ENCODE data around the gene NFKB1. TPM values are rescaled to one million over a fixed set of nuclear protein-coding genes. Genes with fewer than 3 reads are reported as not detected.

The NFKB1 gene
- polyA plus RNA-seq, 1 experiment: 24.1 TPM

GRCh38 chr4:102598762-102599374, 97.7 kb downstream of the NFKB1 start:
- CTCF ChIA-PET: interaction anchor here (0.8 to 1.0 kb wide), 2 partner anchors 21 to 492 kb away, joined by 3 read pairs; no protein-coding TSS in a partner anchor
- Histone ChIP-seq H3K4me3 (ENCODE audit: low read depth, low read length) (no peak overlapping the region), H3K9me3 (ENCODE audit: control insufficient read depth, insufficient read depth, low read length) (no peaks in the 10 kb centered on the region), H3K27ac (ENCODE audit: low read depth, low read length) (no peak overlapping the region), H3K27me3 (ENCODE audit: control insufficient read depth, insufficient read depth, low read length) (no peaks in the 10 kb centered on the region)
- POLR2A ChIA-PET: interaction anchor here (0.6 kb wide), 1 partner anchor 113 kb away, joined by 3 read pairs; no protein-coding TSS in a partner anchor
- DNase-seq (ENCODE audit: low read depth, low spot score): no peak
- TF ChIP-seq CTCF (IDR thresholded peaks at IDR 0.05; ENCODE audit: low read depth, low read length): no peak

- POLR2A ChIA-PET: interaction anchor here (0.6 kb wide), 1 partner anchor 113 kb away, joined by 3 read pairs; no protein-coding TSS in a partner anchor
- Histone ChIP-seq H3K9me3 (ENCODE audit: control insufficient read depth, insufficient read depth, low read length) (no peaks in the 10 kb centered on the region), H3K4me3 (ENCODE audit: low read depth, low read length) (no peak overlapping the region), H3K27ac (ENCODE audit: low read depth, low read length) (no peak overlapping the region), H3K27me3 (ENCODE audit: control insufficient read depth, insufficient read depth, low read length) (no peaks in the 10 kb centered on the region)
- CTCF ChIA-PET: interaction anchor here (0.6 to 1.0 kb wide), 4 partner anchors 21 to 492 kb away, joined by 3 read pairs; no protein-coding TSS in a partner anchor
- DNase-seq (ENCODE audit: low read depth, low spot score): no peak
- TF ChIP-seq CTCF (IDR thresholded peaks at IDR 0.05; ENCODE audit: low read depth, low read length): no peak
Measured at GRCh38 chr4:102599455-102599854, 98.3 kb downstream of the NFKB1 start.

GRCh38 chr4:102599886-102600285, 98.7 kb downstream of the NFKB1 start:
- no peak overlapping the region for H3K27ac ChIP-seq (ENCODE audit: low read depth, low read length)
- POLR2A ChIA-PET: no interaction called here
- no peaks in the 10 kb centered on the region for H3K9me3 ChIP-seq (ENCODE audit: control insufficient read depth, insufficient read depth, low read length)
- no peak for DNase-seq (ENCODE audit: low read depth, low spot score)
- CTCF ChIA-PET: interaction anchor here (0.6 to 1.0 kb wide), 3 partner anchors 151 to 491 kb away, joined by 3 read pairs; no protein-coding TSS in a partner anchor
- TF ChIP-seq CTCF (IDR thresholded peaks at IDR 0.05; ENCODE audit: low read depth, low read length): no peak
- no peaks in the 10 kb centered on the region for H3K27me3 ChIP-seq (ENCODE audit: control insufficient read depth, insufficient read depth, low read length)
- H3K4me3 ChIP-seq (ENCODE audit: low read depth, low read length): no peak overlapping the region

- TF ChIP-seq CTCF (IDR thresholded peaks at IDR 0.05; ENCODE audit: low read depth, low read length): no peak
- H3K27ac ChIP-seq (ENCODE audit: low read depth, low read length): no peak overlapping the region
- ChIA-PET POLR2A (no interaction called here), CTCF (no interaction called here)
- H3K9me3 ChIP-seq (ENCODE audit: control insufficient read depth, insufficient read depth, low read length): no peaks in the 10 kb centered on the region
- H3K4me3 ChIP-seq (ENCODE audit: low read depth, low read length): no peak overlapping the region
- DNase-seq (ENCODE audit: low read depth, low spot score): no peak
- H3K27me3 ChIP-seq (ENCODE audit: control insufficient read depth, insufficient read depth, low read length): no peaks in the 10 kb centered on the region
Measured at GRCh38 chr4:102600689-102601088, 99.5 kb downstream of the NFKB1 start.

GRCh38 chr4:102601586-102602227, 100.5 kb downstream of the NFKB1 start:
- Histone ChIP-seq H3K27ac (ENCODE audit: low read depth, low read length) (no peak overlapping the region), H3K9me3 (ENCODE audit: control insufficient read depth, insufficient read depth, low read length) (no peaks in the 10 kb centered on the region), H3K4me3 (ENCODE audit: low read depth, low read length) (no peak overlapping the region), H3K27me3 (ENCODE audit: control insufficient read depth, insufficient read depth, low read length) (no peaks in the 10 kb centered on the region)
- ChIA-PET CTCF (no interaction called here), POLR2A (no interaction called here)
- TF ChIP-seq CTCF (IDR thresholded peaks at IDR 0.05; ENCODE audit: low read depth, low read length): no peak
- no peak for DNase-seq (ENCODE audit: low read depth, low spot score)

Measured in AG04450 (cell line).